ENCODE results near the gene ATP6V0D1.

Gene ATP6V0D1

GRCh38 chr16:67437513-67437912 lies 43.4 kb downstream of the ATP6V0D1 start:
- POLR2A ChIA-PET = no interaction called here
- CTCF ChIA-PET = interaction anchor here (0.7 to 2.3 kb wide), 3 partner anchors 10 to 12 kb away, joined by 3 to 8 read pairs (median 4); no protein-coding TSS in a partner anchor
- no peak for TF ChIP-seq CTCF (IDR thresholded peaks at IDR 0.05; ENCODE audit: insufficient read depth, low read length, missing control alignments)

DNA sequence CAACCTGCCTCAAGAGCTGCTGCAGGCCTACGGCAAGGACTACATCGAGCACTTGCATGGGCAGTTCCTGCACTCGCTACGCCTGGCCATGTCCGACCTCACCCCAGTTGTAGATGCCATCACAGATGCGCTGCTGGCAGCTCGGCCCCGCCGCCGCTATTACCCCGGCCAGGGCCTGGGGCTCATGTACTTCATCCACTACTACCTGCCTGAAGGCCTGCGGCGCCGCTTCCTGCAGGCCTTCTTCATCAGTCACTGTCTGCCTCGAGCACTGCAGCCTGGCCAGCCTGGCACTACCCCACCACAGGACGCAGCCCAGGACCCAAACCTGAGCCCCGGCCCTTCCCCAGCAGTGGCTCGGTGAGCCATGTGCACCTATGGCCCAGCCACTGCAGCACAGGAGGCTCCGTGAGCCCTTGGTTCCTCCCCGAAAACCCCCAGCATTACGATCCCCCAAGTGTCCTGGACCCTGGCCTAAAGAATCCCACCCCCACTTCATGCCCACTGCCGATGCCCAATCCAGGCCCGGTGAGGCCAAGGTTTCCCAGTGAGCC lies 44.2 kb downstream of the ATP6V0D1 start:
- ChIA-PET POLR2A (no interaction called here), CTCF (interaction anchor here (0.7 to 1.4 kb wide), 4 partner anchors 9 to 20 kb away, joined by 3 to 4 read pairs (median 4); partner anchors contain the start of gene ZDHHC1)
- no peak overlapping the region for H3K4me3 ChIP-seq (ENCODE audit: low read depth, low read length)
- DNase-seq (ENCODE audit: low read depth, low spot score) = no peak
- no peak for TF ChIP-seq CTCF (IDR thresholded peaks at IDR 0.05; ENCODE audit: insufficient read depth, low read length, missing control alignments)

More at GRCh38 chr16:67437513-67437912, 43.4 kb downstream of the ATP6V0D1 start:
- no peak overlapping the region for H3K4me3 ChIP-seq (ENCODE audit: low read depth, low read length)
- no peak for DNase-seq (ENCODE audit: low read depth, low spot score)

DNA sequence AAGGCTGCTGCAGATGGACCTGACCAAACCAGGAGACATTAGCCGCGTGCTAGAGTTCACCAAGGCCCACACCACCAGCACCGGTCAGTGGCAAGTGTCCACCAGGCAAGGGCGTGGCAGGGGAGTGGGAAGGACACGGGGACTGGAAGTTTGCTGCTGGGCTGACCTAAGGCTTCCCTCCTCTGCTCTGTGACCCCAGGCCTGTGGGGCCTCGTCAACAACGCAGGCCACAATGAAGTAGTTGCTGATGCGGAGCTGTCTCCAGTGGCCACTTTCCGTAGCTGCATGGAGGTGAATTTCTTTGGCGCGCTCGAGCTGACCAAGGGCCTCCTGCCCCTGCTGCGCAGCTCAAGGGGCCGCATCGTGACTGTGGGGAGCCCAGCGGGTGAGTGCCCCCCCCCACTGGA lies 45.2 kb downstream of the ATP6V0D1 start:
- no peak for TF ChIP-seq CTCF (IDR thresholded peaks at IDR 0.05; ENCODE audit: insufficient read depth, low read length, missing control alignments)
- no peak for DNase-seq (ENCODE audit: low read depth, low spot score)
- H3K4me3 ChIP-seq (ENCODE audit: low read depth, low read length) = no peak overlapping the region
- POLR2A ChIA-PET = no interaction called here
- CTCF ChIA-PET = interaction anchor here (1.0 to 1.4 kb wide), 3 partner anchors 9 to 19 kb away, joined by 3 to 4 read pairs (median 3); partner anchors contain the start of gene ZDHHC1

GRCh38 chr16:67433131-67433719 lies 47.7 kb downstream of the ATP6V0D1 start:
- no peak for DNase-seq (ENCODE audit: low read depth, low spot score)
- H3K4me3 ChIP-seq (ENCODE audit: low read depth, low read length) = no peak overlapping the region
- TF ChIP-seq CTCF (IDR thresholded peaks at IDR 0.05; ENCODE audit: insufficient read depth, low read length, missing control alignments) = no peak
- CTCF ChIA-PET = interaction anchor here (0.8 to 3.4 kb wide), 8 partner anchors 10 to 51 kb away, joined by 3 to 11 read pairs (median 4); partner anchors contain the start of genes ATP6V0D1 and ZDHHC1
- POLR2A ChIA-PET = no interaction called here

GRCh38 chr16:67432506-67432890 lies 48.5 kb downstream of the ATP6V0D1 start:
- ChIA-PET POLR2A (no interaction called here), CTCF (interaction anchor here (1.1 to 3.4 kb wide), 4 partner anchors 19 to 148 kb away, joined by 3 to 11 read pairs (median 4); no protein-coding TSS in a partner anchor)
- H3K4me3 ChIP-seq (ENCODE audit: low read depth, low read length) = no peak overlapping the region
- DNase-seq (ENCODE audit: low read depth, low spot score) = no peak
- no peak for TF ChIP-seq CTCF (IDR thresholded peaks at IDR 0.05; ENCODE audit: insufficient read depth, low read length, missing control alignments)

DNA sequence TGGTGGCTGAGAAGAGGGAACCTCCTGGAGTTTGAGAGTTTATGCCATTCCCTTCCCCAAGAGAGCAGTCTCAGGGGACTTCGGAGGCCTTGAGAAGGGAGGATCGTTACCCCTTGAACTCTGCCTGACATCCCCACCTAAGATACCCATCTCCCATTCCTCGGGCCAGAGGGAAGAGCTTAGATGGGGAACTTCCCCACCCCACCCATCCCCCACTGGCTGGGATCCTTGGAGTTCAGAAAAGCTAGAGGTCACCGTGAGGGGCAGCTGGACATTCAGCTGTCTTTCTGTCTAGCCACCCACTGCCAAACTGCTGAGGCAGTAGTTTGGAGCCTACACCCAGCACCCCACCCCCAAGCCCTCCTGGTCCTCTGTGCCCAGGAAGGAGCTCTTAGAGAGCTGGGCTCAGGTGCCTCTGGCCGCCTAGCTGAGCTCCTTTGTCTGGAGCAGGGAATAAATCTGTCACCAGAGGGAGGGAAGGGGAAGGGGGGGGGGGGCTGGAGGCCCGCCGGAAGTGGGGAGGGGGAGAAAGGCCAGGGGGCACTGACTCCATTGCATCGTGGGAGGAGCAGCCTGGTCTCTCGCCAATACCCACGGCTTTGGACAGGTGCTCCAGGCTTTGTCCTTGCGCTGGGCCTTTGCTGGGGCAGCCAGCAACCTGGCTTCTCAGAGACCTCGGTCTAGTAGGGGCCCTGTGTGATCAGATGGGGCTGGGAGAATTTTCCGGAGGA lies 49.0 kb downstream of the ATP6V0D1 start:
- ChIA-PET POLR2A (no interaction called here), CTCF (interaction anchor here (1.1 to 3.4 kb wide), 8 partner anchors 11 to 172 kb away, joined by 3 to 11 read pairs (median 4); partner anchors contain the start of gene ZDHHC1)
- TF ChIP-seq CTCF (IDR thresholded peaks at IDR 0.05; ENCODE audit: insufficient read depth, low read length, missing control alignments) = no peak
- DNase-seq (ENCODE audit: low read depth, low spot score) = no peak
- peak overlapping the region; percentile 33 for H3K4me3 ChIP-seq (ENCODE audit: low read depth, low read length)

Data from AG04449 (cell line).